HEK293 (cell line): Measurements from ENCODE around the gene DDIT4.

Experiments used
- GLI2 ChIP-seq: fragments of 450-650 bp; formaldehyde crosslinking; IDR thresholded peaks from 2 replicates; pipeline ENCODE4; 2017; ENCODE audit warnings: missing biosample characterization, missing genetic modification characterization, low read depth, borderline replicate concordance
- HOXD13 ChIP-seq: sonication (generic); formaldehyde crosslinking; IDR thresholded peaks from 2 replicates; pipeline ENCODE4 v1.8.0; 2022; ENCODE audit warnings: missing genetic modification reagents, borderline replicate concordance
- IKZF3 ChIP-seq: fragments of 450-650 bp; IDR thresholded peaks from 2 replicates; pipeline ENCODE4 v1.5.0; 2018; ENCODE audit warnings: missing biosample characterization, mild to moderate bottlenecking, missing genetic modification characterization, moderate library complexity
- MZF1 ChIP-seq: fragments of 450-650 bp; formaldehyde crosslinking; IDR thresholded peaks from 2 replicates; pipeline ENCODE4 v1.5.1; 2017; ENCODE audit warnings: missing biosample characterization, missing genetic modification characterization, borderline replicate concordance
- SP2 ChIP-seq: fragments of 450-650 bp; formaldehyde crosslinking; IDR thresholded peaks from 2 replicates; pipeline ENCODE4 v1.5.1; 2016; ENCODE audit warnings: missing biosample characterization, missing genetic modification characterization
- TRIM28 ChIP-seq: IDR thresholded peaks from 2 replicates; pipeline ENCODE4 v1.6.1; 2011; ENCODE audit warnings: low read length, control low read depth, borderline replicate concordance
- ZBTB8A ChIP-seq: fragments of 450-650 bp; formaldehyde crosslinking; IDR thresholded peaks from 2 replicates; pipeline ENCODE4 v1.5.1; 2016; ENCODE audit warnings: missing biosample characterization, missing genetic modification characterization
- ZFHX2 ChIP-seq: fragments of 450-650 bp; formaldehyde crosslinking; conservative IDR thresholded peaks from 2 replicates; pipeline ENCODE4 v1.5.1; 2016; ENCODE audit warnings: missing biosample characterization, missing genetic modification characterization
- ZFP41 ChIP-seq: fragments of 450-650 bp; formaldehyde crosslinking; IDR thresholded peaks from 2 replicates; pipeline ENCODE4 v1.5.1; 2016; ENCODE audit warnings: missing biosample characterization, missing genetic modification characterization, borderline replicate concordance
- ZNF114 ChIP-seq: fragments of 450-650 bp; formaldehyde crosslinking; IDR thresholded peaks from 2 replicates; pipeline ENCODE4 v1.5.0; 2017; ENCODE audit warnings: missing biosample characterization, missing genetic modification characterization
- ZNF138 ChIP-seq: fragments of 450-650 bp; formaldehyde crosslinking; IDR thresholded peaks from 2 replicates; pipeline ENCODE4 v1.5.1; 2016; ENCODE audit warnings: missing biosample characterization, missing genetic modification characterization, borderline replicate concordance
- ZNF146 ChIP-seq: fragments of 450-650 bp; formaldehyde crosslinking; IDR thresholded peaks from 2 replicates; pipeline ENCODE4 v1.5.1; 2016; ENCODE audit warnings: missing biosample characterization, missing genetic modification characterization
- ZNF16 ChIP-seq: fragments of 450-650 bp; formaldehyde crosslinking; IDR thresholded peaks from 2 replicates; pipeline ENCODE4 v1.5.1; 2016; ENCODE audit warnings: low read depth, missing biosample characterization, missing genetic modification characterization
- ZNF169 ChIP-seq: fragments of 450-650 bp; formaldehyde crosslinking; IDR thresholded peaks from 2 replicates; pipeline ENCODE4 v1.5.1; 2016; ENCODE audit warnings: missing biosample characterization, missing genetic modification characterization
- ZNF2 ChIP-seq: fragments of 450-650 bp; formaldehyde crosslinking; IDR thresholded peaks from 2 replicates; pipeline ENCODE4 v1.5.1; 2016; ENCODE audit warnings: missing biosample characterization, missing genetic modification characterization
- ZNF302 ChIP-seq: fragments of 450-650 bp; formaldehyde crosslinking; IDR thresholded peaks from 2 replicates; pipeline ENCODE4 v1.5.1; 2016; ENCODE audit warnings: missing biosample characterization, missing genetic modification characterization, low read depth
- ZNF324 ChIP-seq: fragments of 450-650 bp; formaldehyde crosslinking; IDR thresholded peaks from 2 replicates; pipeline ENCODE4 v1.5.1; 2016; ENCODE audit warnings: missing biosample characterization, missing genetic modification characterization
- ZNF560 ChIP-seq: fragments of 450-650 bp; formaldehyde crosslinking; IDR thresholded peaks from 2 replicates; pipeline ENCODE4 v1.5.1; 2017; ENCODE audit warnings: missing biosample characterization, missing genetic modification characterization, borderline replicate concordance
- ZNF585B ChIP-seq: fragments of 450-650 bp; formaldehyde crosslinking; IDR thresholded peaks from 2 replicates; pipeline ENCODE4 v1.5.1; 2016; ENCODE audit warnings: missing biosample characterization, missing genetic modification characterization
- ZNF596 ChIP-seq: fragments of 450-650 bp; IDR thresholded peaks from 2 replicates; pipeline ENCODE4 v1.5.0; 2018; ENCODE audit warnings: missing biosample characterization, mild to moderate bottlenecking, missing genetic modification characterization, moderate library complexity
- ZNF623 ChIP-seq: fragments of 450-650 bp; formaldehyde crosslinking; IDR thresholded peaks from 2 replicates; pipeline ENCODE4 v1.5.1; 2016; ENCODE audit warnings: missing biosample characterization, missing genetic modification characterization
- ZNF76 ChIP-seq: fragments of 450-650 bp; formaldehyde crosslinking; IDR thresholded peaks from 2 replicates; pipeline ENCODE4; 2016; ENCODE audit warnings: low read depth, missing biosample characterization, missing genetic modification characterization, borderline replicate concordance
- ZXDB ChIP-seq: fragments of 450-650 bp; formaldehyde crosslinking; IDR thresholded peaks from 2 replicates; pipeline ENCODE4 v1.5.1; 2016; ENCODE audit warnings: missing biosample characterization, missing genetic modification characterization
- TF ChIP-seq, protein P1 (sequence below): fragments of 450-650 bp; formaldehyde crosslinking; IDR thresholded peaks from 2 replicates; pipeline ENCODE4 v1.5.1; 2016; ENCODE audit warnings: missing biosample characterization, missing genetic modification characterization
- TF ChIP-seq, protein P2 (sequence below): fragments of 450-650 bp; formaldehyde crosslinking; IDR thresholded peaks from 2 replicates; pipeline ENCODE4 v1.5.1; 2016; ENCODE audit warnings: missing biosample characterization, missing genetic modification characterization
- TF ChIP-seq, protein P3 (sequence below): fragments of 450-650 bp; formaldehyde crosslinking; IDR thresholded peaks from 2 replicates; pipeline ENCODE4 v1.5.1; 2016; ENCODE audit warnings: missing biosample characterization, missing genetic modification characterization
- TF ChIP-seq, protein P4 (sequence below): fragments of 450-650 bp; formaldehyde crosslinking; IDR thresholded peaks from 2 replicates; pipeline ENCODE4 v1.5.0; 2017; ENCODE audit warnings: missing biosample characterization, missing genetic modification characterization, borderline replicate concordance
- TF ChIP-seq, protein P5 (sequence below): fragments of 450-650 bp; formaldehyde crosslinking; IDR thresholded peaks from 2 replicates; pipeline ENCODE4 v1.5.1; 2016; ENCODE audit warnings: missing biosample characterization, missing genetic modification characterization

DDIT4 gene

DNA sequence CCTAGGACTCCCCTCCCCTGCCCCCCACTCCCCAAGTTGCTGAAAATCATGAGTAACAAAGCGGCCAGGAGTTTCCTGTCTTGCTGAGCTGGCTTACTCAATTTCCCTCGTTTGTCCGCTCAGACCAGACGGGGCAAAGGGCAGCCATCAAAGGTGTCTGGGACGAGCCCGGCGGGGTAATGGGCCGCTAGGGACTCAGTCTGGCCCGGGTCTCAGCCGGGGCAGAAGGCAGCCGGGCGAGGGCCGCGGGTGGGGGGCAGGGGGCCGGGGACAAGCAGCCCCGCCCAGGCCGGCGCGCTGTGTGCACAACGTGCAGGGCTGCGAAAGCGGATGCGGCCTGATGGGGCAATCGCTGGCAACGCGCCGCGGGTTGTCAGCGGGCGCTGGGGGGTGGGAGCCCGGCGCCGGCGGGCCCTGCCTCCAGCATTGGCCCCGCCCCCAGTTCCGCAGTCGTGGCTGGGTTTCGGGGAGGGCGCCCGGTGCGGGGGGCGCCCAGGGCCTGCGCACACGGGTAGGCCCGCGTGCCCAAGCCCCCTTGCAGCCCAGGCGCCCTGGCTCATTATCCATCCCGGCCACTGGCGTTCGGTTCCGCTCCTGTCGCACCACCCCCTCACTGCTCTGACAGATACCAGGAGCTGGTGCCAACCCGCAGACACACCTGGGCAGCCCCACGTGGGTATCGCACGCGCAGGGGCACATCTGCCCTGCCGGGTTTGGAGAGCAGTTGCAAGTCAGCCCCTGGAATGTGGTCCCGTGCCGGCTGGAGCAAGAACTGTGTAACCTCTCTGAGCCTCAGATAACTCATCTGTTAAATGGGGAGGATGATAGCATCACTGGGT lies 45.9 kb downstream of the DDIT4 start (continued):
- TF ChIP-seq ZNF302 (tag by site-specific recombination) = no peak
- TF ChIP-seq ZNF585B (tag by site-specific recombination) = no peak
- TF ChIP-seq ZNF76 = peak; percentile 15; the same call in 1 of the 2 replicates
- TF ChIP-seq ZNF138 (tag by site-specific recombination) = no peak
- TF ChIP-seq, protein P1, sequence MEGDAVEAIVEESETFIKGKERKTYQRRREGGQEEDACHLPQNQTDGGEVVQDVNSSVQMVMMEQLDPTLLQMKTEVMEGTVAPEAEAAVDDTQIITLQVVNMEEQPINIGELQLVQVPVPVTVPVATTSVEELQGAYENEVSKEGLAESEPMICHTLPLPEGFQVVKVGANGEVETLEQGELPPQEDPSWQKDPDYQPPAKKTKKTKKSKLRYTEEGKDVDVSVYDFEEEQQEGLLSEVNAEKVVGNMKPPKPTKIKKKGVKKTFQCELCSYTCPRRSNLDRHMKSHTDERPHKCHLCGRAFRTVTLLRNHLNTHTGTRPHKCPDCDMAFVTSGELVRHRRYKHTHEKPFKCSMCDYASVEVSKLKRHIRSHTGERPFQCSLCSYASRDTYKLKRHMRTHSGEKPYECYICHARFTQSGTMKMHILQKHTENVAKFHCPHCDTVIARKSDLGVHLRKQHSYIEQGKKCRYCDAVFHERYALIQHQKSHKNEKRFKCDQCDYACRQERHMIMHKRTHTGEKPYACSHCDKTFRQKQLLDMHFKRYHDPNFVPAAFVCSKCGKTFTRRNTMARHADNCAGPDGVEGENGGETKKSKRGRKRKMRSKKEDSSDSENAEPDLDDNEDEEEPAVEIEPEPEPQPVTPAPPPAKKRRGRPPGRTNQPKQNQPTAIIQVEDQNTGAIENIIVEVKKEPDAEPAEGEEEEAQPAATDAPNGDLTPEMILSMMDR (tag by site-specific recombination) = peak; percentile 37; the same call in 1 of the 2 replicates
- peak; percentile 88; the same call in 1 of the 2 replicates for TF ChIP-seq ZNF324 (tag by site-specific recombination)
- 0 out of 2 replicates have a peak, but pooled peaks have one; percentile 17 for TF ChIP-seq IKZF3 (tag by site-specific recombination)
- TF ChIP-seq, protein P2, sequence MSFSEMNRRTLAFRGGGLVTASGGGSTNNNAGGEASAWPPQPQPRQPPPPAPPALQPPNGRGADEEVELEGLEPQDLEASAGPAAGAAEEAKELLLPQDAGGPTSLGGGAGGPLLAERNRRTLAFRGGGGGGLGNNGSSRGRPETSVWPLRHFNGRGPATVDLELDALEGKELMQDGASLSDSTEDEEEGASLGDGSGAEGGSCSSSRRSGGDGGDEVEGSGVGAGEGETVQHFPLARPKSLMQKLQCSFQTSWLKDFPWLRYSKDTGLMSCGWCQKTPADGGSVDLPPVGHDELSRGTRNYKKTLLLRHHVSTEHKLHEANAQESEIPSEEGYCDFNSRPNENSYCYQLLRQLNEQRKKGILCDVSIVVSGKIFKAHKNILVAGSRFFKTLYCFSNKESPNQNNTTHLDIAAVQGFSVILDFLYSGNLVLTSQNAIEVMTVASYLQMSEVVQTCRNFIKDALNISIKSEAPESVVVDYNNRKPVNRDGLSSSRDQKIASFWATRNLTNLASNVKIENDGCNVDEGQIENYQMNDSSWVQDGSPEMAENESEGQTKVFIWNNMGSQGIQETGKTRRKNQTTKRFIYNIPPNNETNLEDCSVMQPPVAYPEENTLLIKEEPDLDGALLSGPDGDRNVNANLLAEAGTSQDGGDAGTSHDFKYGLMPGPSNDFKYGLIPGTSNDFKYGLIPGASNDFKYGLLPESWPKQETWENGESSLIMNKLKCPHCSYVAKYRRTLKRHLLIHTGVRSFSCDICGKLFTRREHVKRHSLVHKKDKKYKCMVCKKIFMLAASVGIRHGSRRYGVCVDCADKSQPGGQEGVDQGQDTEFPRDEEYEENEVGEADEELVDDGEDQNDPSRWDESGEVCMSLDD (tag by site-specific recombination) = peak; percentile 72
- no peak for TF ChIP-seq ZFP41
- peak; percentile 84 for TF ChIP-seq ZXDB
- TF ChIP-seq, protein P3, sequence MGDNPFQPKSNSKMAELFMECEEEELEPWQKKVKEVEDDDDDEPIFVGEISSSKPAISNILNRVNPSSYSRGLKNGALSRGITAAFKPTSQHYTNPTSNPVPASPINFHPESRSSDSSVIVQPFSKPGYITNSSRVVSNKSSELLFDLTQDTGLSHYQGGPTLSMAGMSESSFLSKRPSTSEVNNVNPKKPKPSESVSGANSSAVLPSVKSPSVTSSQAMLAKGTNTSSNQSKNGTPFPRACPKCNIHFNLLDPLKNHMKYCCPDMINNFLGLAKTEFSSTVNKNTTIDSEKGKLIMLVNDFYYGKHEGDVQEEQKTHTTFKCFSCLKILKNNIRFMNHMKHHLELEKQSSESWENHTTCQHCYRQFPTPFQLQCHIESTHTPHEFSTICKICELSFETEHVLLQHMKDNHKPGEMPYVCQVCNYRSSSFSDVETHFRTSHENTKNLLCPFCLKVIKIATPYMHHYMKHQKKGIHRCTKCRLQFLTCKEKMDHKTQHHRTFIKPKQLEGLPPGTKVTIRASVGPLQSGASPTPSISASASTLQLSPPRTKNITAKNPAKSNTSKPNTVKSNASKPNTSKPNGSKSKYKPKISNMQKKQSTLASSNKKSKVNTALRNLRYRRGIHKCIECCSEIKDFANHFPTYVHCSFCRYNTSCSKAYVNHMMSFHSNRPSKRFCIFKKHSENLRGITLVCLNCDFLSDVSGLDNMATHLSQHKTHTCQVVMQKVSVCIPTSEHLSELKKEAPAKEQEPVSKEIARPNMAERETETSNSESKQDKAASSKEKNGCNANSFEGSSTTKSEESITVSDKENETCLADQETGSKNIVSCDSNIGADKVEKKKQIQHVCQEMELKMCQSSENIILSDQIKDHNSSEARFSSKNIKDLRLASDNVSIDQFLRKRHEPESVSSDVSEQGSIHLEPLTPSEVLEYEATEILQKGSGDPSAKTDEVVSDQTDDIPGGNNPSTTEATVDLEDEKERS = no peak
- no peak for TF ChIP-seq ZNF16 (tag by site-specific recombination)
- TF ChIP-seq HOXD13 (CRISPR knock-in tag) = no peak
- TF ChIP-seq GLI2 (tag by site-specific recombination) = no peak
- TF ChIP-seq ZNF2 = peak; percentile 59; the same call in 1 of the 2 replicates
- no peak for TF ChIP-seq TRIM28
- peak; percentile 88 for TF ChIP-seq ZBTB8A (tag by site-specific recombination)
- TF ChIP-seq MZF1 (tag by site-specific recombination) = no peak
- peak; percentile 36; the same call in 1 of the 2 replicates for TF ChIP-seq SP2 (tag by site-specific recombination)
- no peak for TF ChIP-seq ZNF169 (tag by site-specific recombination)
- TF ChIP-seq ZNF114 (tag by site-specific recombination) = no peak
- peak; percentile 18; the same call in 1 of the 2 replicates for TF ChIP-seq ZNF596 (tag by site-specific recombination)
- peak; percentile 49 for TF ChIP-seq ZFHX2
- no peak for TF ChIP-seq ZNF560 (tag by site-specific recombination)
- TF ChIP-seq ZNF623 = no peak
- TF ChIP-seq, protein P4, sequence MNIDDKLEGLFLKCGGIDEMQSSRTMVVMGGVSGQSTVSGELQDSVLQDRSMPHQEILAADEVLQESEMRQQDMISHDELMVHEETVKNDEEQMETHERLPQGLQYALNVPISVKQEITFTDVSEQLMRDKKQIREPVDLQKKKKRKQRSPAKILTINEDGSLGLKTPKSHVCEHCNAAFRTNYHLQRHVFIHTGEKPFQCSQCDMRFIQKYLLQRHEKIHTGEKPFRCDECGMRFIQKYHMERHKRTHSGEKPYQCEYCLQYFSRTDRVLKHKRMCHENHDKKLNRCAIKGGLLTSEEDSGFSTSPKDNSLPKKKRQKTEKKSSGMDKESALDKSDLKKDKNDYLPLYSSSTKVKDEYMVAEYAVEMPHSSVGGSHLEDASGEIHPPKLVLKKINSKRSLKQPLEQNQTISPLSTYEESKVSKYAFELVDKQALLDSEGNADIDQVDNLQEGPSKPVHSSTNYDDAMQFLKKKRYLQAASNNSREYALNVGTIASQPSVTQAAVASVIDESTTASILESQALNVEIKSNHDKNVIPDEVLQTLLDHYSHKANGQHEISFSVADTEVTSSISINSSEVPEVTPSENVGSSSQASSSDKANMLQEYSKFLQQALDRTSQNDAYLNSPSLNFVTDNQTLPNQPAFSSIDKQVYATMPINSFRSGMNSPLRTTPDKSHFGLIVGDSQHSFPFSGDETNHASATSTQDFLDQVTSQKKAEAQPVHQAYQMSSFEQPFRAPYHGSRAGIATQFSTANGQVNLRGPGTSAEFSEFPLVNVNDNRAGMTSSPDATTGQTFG = no peak
- no peak for TF ChIP-seq ZNF146 (tag by site-specific recombination)
- TF ChIP-seq, protein P5, sequence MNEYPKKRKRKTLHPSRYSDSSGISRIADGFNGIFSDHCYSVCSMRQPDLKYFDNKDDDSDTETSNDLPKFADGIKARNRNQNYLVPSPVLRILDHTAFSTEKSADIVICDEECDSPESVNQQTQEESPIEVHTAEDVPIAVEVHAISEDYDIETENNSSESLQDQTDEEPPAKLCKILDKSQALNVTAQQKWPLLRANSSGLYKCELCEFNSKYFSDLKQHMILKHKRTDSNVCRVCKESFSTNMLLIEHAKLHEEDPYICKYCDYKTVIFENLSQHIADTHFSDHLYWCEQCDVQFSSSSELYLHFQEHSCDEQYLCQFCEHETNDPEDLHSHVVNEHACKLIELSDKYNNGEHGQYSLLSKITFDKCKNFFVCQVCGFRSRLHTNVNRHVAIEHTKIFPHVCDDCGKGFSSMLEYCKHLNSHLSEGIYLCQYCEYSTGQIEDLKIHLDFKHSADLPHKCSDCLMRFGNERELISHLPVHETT (tag by site-specific recombination) = peak; percentile 47; the same call in 1 of the 2 replicates
